Activated T-cell treated with anti-CD3 and anti-CD28 coated beads, Interleukin-2, amount 50 U/mL, for 72 hours (primary cell): ENCODE data around the gene SLC41A3. TPM values are rescaled to one million over a fixed set of nuclear protein-coding genes. Genes with fewer than 3 reads are reported as not detected.

Source experiments
- ATAC-seq, 2 donors: fragments of 150-1000 bp; cut with Tn5 transposase; replicated peaks in 1 of 2; 2 replicates each; pipeline ENCODE4 v1.10.0; 2021; ENCODE audit warnings: moderate library complexity in 2 of 2, mild to moderate bottlenecking in 1 of 2
- DNase-seq, 2 donors: peaks; one replicate each; pipeline ENCODE4 v3.0.0; 2021 to 2022; ENCODE audit warnings: mixed read lengths in 1 of 2
- H3K27ac Mint-ChIP-seq: one replicate; pipeline ENCODE4 v1.8.0; 2022; ENCODE audit warnings: mild to moderate bottlenecking, moderate library complexity, mixed read lengths
- H3K27me3 Mint-ChIP-seq: one replicate; pipeline ENCODE4 v1.8.0; 2022; ENCODE audit warnings: low read depth, mixed read lengths
- H3K36me3 Mint-ChIP-seq, 2 donors: one replicate each; pipeline ENCODE4 v1.8.0; 2022; ENCODE audit warnings: mixed read lengths in 2 of 2, mild to moderate bottlenecking in 1 of 2; ENCODE audit not compliant: insufficient read depth in 2 of 2
- H3K4me1 Mint-ChIP-seq: one replicate; pipeline ENCODE4 v1.8.0; 2022; ENCODE audit warnings: low read depth, mixed read lengths
- H3K4me3 Mint-ChIP-seq, 2 donors: one replicate each; pipeline ENCODE4 v1.8.0; 2022; ENCODE audit warnings: mild to moderate bottlenecking in 2 of 2, mixed read lengths in 2 of 2, moderate library complexity in 2 of 2
- H3K9me3 Mint-ChIP-seq, 2 donors: one replicate each; pipeline ENCODE4 v1.8.0; 2022; ENCODE audit warnings: mixed read lengths in 2 of 2
- total RNA-seq, 2 donors: library from RNA; stranded (reverse); gene quantifications; one replicate each; pipeline ENCODE4 v1.2.3, GENCODE V29; 2022

The SLC41A3 gene
- total RNA-seq, 2 donors from 2014 or later = 32.3 to 34.5 TPM

DNA sequence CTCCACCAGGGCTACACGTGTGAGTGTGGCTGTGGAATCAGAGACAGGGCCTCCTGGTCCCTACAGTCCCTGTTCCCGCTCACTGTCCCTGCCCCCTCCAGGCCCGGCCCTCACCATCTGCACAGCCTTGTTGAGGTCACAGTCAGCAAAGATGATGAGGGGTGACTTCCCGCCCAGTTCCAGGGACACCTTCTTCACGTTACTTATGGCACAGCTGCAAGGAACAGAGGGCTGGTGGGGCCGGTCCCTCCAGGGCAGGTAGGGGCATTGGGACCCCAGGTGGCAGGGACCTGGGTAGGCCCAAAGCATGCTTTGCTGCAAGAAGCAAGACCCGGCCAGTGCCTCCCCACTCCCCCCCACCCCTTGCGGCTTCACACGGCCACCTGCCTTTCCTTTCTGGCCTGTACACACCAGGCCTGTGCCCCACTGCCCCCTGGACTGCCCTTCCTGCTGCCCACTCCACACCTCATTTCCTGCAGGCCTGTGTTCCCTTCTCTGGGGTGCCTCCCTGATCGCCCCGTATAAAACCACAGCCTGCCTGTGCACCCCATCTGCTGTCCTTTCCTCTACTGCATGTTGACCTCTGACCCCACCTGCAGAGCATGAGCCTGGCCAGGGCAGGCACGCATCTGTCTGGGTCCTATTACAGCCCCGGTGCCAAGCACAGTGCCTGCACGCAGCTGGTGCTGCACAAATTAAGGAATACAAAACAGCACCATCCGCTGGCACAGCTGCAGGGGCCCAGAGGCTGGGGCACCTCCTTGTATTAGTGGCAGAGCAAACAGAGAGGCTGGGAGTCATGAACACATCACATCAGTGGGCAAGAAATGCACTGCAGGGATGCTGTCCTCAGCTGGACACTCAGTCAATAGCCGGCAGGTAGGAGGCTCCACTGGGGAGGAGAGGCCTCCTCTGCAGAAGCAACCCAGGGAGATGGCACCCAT, 30.8 kb upstream of the SLC41A3 start:
- no peak overlapping the region for H3K27ac Mint-ChIP-seq
- H3K27me3 Mint-ChIP-seq = peaks cover 5% of the 10 kb centered on the region
- no peak for ATAC-seq
- H3K36me3 Mint-ChIP-seq = no peaks in the 10 kb centered on the region
- no peak overlapping the region for H3K4me3 Mint-ChIP-seq
- H3K4me1 Mint-ChIP-seq = no peaks in the 10 kb centered on the region
- H3K9me3 Mint-ChIP-seq = no peaks in the 10 kb centered on the region
- DNase-seq = no peak

DNA sequence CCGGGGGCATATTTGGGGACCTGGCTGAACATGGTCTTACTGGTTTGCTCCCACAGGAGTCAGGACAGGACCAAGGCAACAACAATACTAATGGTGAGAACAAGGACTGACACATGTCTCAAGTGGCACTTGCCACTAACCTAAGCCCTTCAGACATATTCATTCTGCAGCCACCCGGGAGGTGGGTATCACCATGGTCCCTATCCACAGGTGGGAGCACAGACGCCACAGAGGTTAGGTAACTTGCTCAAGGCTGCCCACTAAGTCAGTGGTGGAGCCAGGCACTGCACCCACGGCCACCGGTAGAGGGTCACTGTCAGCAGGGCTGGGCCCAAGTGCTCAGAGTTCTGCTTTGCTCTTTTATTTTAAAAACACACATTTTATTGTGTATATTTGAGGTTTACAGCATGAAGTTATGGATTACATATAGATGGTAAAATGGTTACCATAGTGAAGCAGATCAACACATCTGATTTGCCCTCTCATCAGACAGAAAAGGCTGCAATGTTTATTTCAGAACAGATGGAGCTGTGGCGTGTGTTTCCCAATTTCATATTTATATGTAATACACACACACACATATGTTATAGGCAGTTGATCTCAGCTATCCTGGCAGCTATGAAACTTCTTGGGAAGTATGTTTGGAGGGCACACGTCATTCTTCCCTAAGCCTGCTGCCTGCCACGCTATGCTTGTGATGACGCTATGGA, 30.0 kb upstream of the SLC41A3 start:
- H3K27me3 Mint-ChIP-seq = no peaks in the 10 kb centered on the region
- DNase-seq (no peak), ATAC-seq (peak in 1 of 2 donors; percentile 44)
- H3K9me3 Mint-ChIP-seq = no peaks in the 10 kb centered on the region
- H3K27ac Mint-ChIP-seq = no peak overlapping the region
- H3K36me3 Mint-ChIP-seq = no peaks in the 10 kb centered on the region
- no peaks in the 10 kb centered on the region for H3K4me1 Mint-ChIP-seq
- no peak overlapping the region for H3K4me3 Mint-ChIP-seq

DNA sequence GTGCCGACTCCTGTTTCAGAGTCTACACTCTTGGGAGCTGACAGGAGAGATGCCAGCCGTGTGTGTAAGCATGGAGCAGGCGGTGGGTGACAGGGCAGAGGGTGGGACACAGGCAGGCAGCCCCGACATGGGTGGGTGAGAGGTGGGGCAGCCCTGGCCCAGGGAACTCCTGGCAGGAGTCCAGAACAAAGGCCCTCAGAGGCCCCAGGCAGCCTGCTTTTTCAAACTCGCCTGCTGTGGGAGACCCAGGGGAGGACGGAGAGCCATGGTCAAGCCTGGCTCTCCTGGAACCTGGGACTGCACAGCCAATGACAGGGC, 29.3 kb upstream of the SLC41A3 start:
- H3K4me1 Mint-ChIP-seq = no peaks in the 10 kb centered on the region
- no peaks in the 10 kb centered on the region for H3K27me3 Mint-ChIP-seq
- no peaks in the 10 kb centered on the region for H3K9me3 Mint-ChIP-seq
- no peak for DNase-seq
- no peak overlapping the region for H3K4me3 Mint-ChIP-seq
- no peak for ATAC-seq
- no peak overlapping the region for H3K27ac Mint-ChIP-seq
- no peaks in the 10 kb centered on the region for H3K36me3 Mint-ChIP-seq

DNA sequence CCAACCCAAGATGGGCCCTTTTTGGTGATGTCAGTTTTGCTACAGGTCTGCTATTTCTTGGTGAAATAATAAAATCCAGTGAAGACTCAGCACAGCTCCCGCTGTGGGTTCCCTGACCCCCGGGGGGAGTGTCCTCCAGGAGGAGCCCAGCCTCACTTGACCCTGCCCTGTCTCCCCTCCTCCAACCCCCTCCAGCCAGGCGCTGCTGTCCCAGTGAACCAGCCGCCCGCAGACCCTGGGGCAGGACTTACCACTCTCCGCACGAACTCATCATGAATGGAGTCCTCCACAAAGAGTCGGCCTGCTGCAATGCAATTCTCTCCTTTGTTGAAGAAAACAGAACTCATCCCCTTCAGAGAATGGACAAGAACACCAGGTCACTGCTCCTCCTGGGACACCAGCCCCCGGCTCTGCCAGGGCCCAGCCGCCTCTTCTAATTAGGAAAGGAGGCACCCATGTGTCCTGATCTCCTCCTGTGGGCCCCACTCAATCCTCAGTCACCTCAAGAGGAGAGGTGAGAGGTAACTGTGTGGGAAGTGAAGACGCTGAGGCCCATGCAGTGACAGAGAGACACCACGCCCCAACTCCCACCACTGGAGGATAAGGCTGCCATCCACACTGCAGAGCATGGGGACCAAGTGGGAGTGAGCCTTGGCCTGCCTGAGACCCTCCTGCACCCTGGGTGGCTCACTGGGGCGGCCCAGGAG, 28.8 kb upstream of the SLC41A3 start:
- Mint-ChIP-seq H3K27ac (no peak overlapping the region), H3K4me1 (no peaks in the 10 kb centered on the region), H3K36me3 (no peaks in the 10 kb centered on the region), H3K27me3 (no peaks in the 10 kb centered on the region), H3K4me3 (no peak overlapping the region), H3K9me3 (no peaks in the 10 kb centered on the region)
- ATAC-seq = no peak
- no peak for DNase-seq

DNA sequence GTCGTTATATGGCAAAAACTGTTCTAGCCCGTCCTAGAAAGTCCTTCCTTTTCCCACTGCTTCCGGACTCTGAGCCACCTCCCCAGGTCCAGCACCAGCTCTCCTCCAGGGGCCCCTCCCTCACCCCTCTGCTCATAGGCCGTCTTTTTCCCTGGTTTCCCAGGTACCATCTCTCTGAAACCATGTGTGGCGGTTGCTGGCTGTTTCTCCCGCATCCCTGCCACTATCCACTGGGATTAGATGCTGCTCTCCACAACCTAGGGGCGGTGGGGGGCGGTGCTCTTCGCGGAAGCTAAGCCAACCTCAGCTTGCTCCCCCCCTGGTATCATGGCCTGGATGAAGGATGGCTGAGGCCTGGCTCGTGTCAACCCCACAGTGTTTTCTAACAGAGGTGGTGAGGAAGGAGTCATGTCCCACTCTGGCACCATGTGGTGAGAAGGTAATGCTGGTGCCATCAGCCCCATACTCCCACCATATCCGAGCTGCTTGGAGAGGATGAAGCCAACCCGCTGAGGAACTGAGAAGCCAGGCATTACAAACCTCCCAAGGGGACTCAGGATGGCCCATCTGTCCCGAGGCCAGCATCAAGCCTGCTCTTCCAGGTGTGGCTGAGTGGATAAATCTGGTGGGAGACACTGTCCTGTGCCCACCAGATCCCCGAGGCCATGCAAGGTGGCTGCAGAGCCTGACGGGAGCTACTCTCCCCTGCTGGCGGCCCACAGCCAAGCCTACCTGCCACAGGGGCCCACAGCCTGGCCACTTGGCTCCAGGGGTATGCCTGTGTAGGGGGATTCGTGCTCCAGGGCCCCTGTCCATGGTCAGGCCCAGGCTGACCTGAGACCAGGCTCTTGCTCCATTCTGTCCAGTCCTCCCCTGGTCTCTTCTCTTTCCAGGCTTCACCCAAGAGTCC, 27.9 kb upstream of the SLC41A3 start:
- Mint-ChIP-seq H3K27me3 (no peaks in the 10 kb centered on the region), H3K4me3 (no peak overlapping the region), H3K27ac (no peak overlapping the region), H3K36me3 (no peaks in the 10 kb centered on the region), H3K9me3 (no peaks in the 10 kb centered on the region), H3K4me1 (no peaks in the 10 kb centered on the region)
- DNase-seq = no peak
- no peak for ATAC-seq

DNA sequence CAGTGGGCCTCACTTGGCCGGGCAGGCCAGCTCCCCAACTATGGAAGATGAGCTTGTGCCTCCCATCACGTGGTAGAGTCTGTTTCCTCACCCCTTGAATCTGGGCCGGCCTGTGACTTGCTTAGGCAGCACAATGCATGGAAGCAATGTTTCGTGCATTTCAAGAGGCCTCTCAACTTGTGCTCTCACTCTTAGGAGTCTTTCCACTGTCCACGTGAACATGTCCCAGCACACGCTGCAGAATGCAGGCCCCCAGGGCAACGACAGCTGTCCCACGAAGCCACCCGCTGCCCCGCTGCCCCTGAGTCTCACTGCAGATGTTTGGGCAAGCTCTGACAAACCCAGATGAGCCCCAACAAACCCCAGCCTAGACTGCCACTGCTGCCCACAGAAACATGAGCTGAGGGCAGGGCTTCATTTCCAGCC, 27.2 kb upstream of the SLC41A3 start:
- Mint-ChIP-seq H3K36me3 (no peaks in the 10 kb centered on the region), H3K4me3 (no peak overlapping the region), H3K4me1 (no peaks in the 10 kb centered on the region), H3K9me3 (no peaks in the 10 kb centered on the region), H3K27me3 (no peaks in the 10 kb centered on the region), H3K27ac (no peak overlapping the region)
- no peak for ATAC-seq
- no peak for DNase-seq

DNA sequence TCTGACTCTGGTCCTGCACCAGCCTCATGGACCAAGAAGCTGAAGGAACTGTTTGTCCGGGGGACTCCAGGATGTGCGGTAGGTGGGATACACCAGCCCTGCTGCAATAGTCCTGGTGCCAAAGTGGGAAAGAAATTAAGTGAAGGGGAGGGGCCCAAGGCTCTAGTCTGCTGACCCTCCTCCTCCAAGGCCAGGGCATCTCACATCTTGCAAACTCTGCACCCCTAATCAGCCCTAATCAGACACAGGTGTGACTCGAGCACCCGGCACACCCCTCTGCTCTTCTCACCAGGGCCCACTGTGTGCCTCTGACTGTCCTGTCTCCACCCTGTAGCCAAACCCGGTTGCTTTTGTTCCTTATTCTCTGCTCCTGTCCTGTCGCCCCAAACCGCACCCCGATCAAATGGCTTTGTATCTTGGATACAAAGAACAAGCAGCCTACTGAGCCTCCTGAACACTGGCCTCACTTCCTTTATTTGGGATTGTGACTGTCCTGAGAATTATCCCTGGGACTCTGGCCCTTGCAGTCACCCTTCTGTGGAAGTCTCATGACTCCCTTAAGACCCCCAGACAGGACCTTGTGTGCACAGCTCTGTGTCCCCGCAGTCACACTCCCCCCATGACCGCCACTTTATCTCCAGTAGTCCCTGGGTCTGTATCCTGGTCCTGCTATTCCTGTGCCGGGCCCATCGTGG, 26.7 kb upstream of the SLC41A3 start:
- Mint-ChIP-seq H3K36me3 (no peaks in the 10 kb centered on the region), H3K4me3 (no peak overlapping the region), H3K9me3 (no peaks in the 10 kb centered on the region), H3K27me3 (no peaks in the 10 kb centered on the region), H3K4me1 (no peaks in the 10 kb centered on the region), H3K27ac (no peak overlapping the region)
- DNase-seq = no peak
- ATAC-seq = no peak

DNA sequence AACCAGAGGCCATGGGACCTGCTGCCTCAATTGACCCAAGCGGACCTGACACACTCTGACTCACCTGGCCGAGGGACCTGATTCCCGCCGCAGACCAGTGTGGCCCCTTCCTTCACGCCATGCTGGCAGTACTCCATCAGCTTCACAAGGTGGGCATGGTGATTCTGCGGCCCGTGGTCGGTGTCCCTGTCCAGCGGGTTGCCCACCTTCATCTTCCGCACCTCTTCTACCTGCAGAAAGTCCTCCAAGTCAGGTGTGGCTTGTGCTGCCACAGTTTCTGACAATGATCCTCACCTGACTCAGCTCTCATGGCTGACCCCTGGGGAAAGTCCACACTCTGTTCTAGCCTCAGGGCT, 25.9 kb upstream of the SLC41A3 start:
- ATAC-seq = no peak
- Mint-ChIP-seq H3K27me3 (no peaks in the 10 kb centered on the region), H3K9me3 (no peaks in the 10 kb centered on the region), H3K27ac (no peak overlapping the region), H3K4me3 (no peak overlapping the region), H3K36me3 (no peaks in the 10 kb centered on the region), H3K4me1 (no peaks in the 10 kb centered on the region)
- DNase-seq = no peak

DNA sequence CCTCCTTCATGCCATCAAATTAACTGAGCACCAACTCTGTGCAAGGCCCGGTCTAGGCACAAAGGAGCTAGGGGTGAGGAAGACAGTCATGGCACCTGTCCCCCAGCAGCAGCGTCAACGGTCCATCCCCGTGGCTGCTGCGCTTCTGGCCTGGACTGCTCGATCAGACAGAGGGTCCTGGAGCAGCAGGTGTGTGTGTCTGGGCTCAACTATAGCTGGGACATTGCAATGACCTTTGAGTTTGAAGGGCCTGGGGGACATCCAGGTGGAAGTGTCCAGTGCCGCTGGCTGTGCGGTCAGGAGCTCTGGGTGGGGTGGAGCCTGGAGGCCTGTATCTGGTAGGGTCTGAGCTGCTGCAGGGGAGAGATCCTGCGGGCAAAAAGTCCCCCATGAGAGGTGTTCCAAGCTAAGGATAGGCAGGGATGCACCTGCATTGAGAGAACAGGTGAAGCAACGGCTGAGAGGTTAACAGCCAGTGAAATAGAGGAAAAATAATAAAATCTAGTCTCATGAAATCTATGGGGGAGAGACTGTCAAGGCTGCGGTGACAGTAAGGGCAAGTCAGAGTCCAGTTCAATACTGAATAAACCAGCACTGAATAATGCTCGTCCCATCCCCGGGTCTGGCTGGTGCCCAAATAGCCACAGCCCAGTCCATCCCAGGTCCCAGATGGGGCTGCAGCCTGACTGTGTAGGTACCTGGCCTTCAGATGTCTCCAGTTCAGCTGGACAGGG, 25.4 kb upstream of the SLC41A3 start:
- no peaks in the 10 kb centered on the region for H3K36me3 Mint-ChIP-seq
- H3K27me3 Mint-ChIP-seq = no peaks in the 10 kb centered on the region
- ATAC-seq (no peak), DNase-seq (no peak)
- no peaks in the 10 kb centered on the region for H3K4me1 Mint-ChIP-seq
- H3K4me3 Mint-ChIP-seq = no peak overlapping the region
- no peaks in the 10 kb centered on the region for H3K9me3 Mint-ChIP-seq
- no peak overlapping the region for H3K27ac Mint-ChIP-seq

DNA sequence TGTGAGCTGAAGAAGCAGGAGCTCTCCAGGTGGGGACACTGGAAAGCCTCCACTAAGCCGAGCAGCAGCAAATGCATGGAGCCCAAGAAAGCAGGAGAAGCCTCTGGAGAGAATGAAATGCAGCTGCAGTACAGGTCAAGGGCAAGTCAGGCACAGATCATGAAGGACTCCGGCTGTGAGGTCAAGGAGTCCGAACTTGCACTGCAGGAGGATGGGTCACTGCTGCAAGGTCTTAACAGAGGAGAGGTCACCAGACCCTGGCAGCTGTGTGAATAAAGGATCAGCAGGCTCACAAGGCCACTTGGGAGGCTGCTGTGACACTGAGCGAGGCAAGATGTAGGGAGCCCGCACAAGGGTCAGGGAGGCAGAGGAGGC, 24.7 kb upstream of the SLC41A3 start:
- Mint-ChIP-seq H3K36me3 (no peaks in the 10 kb centered on the region), H3K27me3 (no peaks in the 10 kb centered on the region), H3K4me3 (no peak overlapping the region), H3K27ac (no peak overlapping the region), H3K4me1 (no peaks in the 10 kb centered on the region), H3K9me3 (no peaks in the 10 kb centered on the region)
- ATAC-seq (no peak), DNase-seq (no peak)

DNA sequence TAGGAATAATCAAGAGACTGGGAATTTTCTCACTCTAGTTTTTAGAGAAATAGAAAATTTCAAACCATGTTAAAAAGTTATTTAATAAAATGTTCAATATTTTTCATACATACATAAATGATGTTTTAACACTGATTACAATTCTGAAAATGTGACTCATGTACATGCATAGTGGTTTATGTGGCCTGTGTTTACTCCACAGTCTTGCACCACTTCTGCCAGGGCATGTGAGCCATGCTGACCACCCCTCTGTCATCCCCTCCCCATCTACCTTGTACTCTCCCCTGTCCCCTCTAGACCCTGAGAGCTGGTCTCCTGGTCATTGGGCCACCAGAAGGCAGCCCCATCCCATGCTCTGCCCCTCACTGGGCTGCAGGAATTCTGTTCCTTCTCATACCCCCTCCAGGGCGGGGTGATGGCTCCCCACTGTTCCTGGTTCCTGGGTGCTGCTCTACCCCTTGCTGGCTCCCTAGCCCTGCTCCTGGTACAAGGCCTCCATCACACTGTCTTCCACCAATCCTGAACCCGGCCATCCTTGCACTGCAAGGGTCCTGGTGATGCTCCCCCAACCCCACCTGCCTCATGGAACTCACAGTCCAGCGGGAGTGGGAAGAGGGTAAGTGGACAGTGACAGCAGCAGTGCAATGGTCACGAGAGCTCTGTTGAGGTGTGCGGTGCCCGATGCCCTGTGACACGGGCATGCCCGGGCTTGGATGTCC, 24.2 kb upstream of the SLC41A3 start:
- peak in 1 of 2 donors; percentile 50 for ATAC-seq
- no peaks in the 10 kb centered on the region for H3K36me3 Mint-ChIP-seq

More for the DNA sequence above, 24.2 kb upstream of the SLC41A3 start:
- no peaks in the 10 kb centered on the region for H3K9me3 Mint-ChIP-seq
- H3K27me3 Mint-ChIP-seq = no peaks in the 10 kb centered on the region
- H3K4me1 Mint-ChIP-seq = no peaks in the 10 kb centered on the region
- DNase-seq = no peak
- no peak overlapping the region for H3K27ac Mint-ChIP-seq
- H3K4me3 Mint-ChIP-seq = no peak overlapping the region
